ENCODE results near the gene IKZF3. TPM values are rescaled to one million over a fixed set of nuclear protein-coding genes. Genes with fewer than 3 reads are reported as not detected.
"Not testable (repeated sequence)": the region's sequence is repeated elsewhere in the genome, so short reads cannot be mapped to it uniquely, and the experiment has no call there.

Gene IKZF3
- 1 to 10 TPM in 1 of 12 donors, under 1 TPM in 9, not detected in 2; 0.06 to 1.5 (median 0.25) TPM for polyA plus RNA-seq (ENCODE audit: insufficient read length in 12 of 12)
- long read RNA-seq, donor 1, result 0 reads
- long read RNA-seq, donor 2, result 0 reads
- long read RNA-seq, donor 3, result 0 reads
- long read RNA-seq, donor 4, result 0 reads
- long read RNA-seq, donor 5, partial matches to known transcripts, result 5 of 5 reads
- long read RNA-seq, donor 5, other reads (novel, unspliced or antisense), result 0 of 5 reads
- long read RNA-seq, donor 6, result 0 reads
- long read RNA-seq, donor 7, result 0 reads
- long read RNA-seq, donor 8, result 0 reads
- long read RNA-seq, donor 9, result 0 reads
- long read RNA-seq, donor 10, result 0 reads
- long read RNA-seq, donor 11, result 0 reads

DNA sequence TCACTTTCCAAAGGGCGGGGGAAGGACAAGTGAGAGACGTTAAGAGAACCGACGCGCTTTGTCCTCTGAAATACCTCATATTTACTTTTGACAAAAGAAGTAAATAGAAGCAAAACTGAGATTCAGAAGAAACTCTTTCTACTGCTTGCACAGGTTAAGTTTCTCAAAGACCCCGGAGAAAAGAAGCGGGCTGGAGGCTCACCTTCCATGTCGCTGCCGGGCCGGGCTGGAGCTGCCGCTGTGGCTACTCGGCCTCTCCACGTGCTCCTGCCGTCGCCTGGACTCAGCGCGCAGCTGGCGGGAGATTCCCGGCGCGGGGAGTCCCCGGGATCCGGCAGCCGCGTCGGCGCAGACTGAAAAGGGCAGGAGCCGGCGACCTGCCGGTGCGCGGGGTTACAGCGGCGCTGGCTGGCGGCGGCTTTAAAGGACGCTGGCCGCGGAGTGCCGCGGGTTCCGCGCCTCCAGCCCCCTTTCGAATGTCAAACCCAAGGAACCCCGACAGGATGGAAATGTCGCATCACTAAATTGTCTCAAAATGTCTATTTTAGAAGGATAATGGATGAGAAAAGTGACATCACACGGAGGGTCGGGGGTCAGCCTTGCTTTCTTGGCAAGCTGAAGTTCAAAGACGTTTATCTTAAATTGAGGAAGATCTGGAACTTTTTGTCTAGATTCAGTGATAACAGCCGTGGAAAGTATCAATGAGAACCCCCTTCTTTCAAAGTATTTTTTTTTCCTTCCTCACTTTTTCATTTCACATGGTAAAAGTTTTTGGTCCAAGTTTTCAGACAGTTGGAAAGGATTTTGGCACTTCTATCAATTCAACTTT lies at the start of gene IKZF3:
Gene IKZF3, minus strand, starts transcription at position 395 of the 829 bp plus-strand sequence. Its CDS starts 186 bp downstream, at position 209.
- DNase-seq, result peak; percentile 35

DNA sequence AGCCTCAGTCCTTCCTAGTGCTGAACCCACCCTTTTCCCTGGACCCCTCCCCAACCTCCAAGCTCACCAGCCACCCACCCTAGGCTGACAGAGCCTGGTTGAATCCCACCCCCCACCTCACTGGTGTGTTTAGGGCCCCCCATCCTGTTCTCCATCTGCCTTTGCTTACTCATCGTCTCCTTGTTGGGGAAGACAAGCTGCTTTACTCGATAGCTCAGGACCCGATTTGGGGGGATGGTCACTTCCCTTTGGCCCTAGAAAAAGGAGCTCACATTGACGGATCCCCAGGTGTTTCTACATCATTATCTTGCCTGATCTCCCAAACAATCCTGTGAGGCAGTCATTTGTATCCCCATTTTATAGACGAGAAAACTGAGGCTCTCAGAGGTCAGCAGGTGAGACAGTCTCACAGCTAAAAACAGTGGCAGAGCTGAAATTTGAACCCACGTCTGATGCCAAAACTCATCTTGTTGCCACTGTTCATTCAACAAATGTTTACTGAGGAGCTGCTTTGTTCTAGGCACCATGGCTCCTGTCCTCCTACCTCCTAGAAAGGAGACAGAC lies 44.8 kb upstream of the IKZF3 start:
- no peak for DNase-seq

DNA sequence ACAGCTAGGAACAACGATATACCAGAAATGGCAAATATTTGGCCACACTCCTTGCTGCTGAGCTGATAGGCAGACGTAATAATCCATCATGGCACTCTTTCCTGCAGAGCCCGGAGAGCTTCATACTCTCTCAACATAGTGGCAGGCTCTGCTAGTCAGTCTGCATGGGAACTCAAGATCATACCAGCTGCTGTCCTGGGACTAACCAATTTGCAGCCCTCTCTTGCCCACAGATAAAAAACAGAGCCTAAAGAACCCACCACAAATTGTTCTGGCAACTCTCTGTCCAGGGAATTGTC lies 40.8 kb upstream of the IKZF3 start:
- DNase-seq, result no peak

DNA sequence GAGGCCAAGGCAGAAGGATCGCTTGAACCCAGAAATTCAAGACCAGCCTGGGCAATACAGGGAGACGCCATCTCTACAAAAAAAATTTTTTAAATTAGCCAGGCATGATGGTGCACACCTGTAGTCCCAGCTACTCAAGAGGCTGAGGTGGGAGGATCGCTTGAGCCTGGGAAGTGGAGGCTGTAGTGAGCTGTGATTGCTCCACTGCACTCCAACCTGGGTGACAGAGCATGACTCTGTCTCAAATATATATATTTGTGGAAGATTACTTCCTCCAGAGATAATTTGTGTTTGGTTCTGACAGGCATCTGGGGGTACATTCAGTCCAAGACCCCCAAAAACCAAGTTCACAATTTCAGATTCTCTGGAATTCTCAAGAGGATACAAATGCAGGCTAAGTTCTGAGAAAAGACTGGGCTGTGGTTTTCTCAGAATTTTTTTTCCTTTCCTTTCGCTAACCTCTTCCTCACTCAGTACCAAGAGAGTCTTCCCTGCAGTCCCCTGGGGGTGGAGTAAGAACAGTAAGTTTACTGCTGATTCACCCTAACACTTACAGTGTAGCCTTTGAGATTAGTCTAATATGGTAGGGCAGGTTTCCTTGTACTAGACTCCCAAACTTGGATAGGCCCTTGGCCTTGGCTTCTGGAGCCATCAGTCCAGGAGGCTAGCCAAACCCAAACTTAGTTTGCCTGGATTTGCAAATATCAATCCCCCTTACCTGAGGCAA lies 39.2 kb upstream of the IKZF3 start:
- no peak for DNase-seq

DNA sequence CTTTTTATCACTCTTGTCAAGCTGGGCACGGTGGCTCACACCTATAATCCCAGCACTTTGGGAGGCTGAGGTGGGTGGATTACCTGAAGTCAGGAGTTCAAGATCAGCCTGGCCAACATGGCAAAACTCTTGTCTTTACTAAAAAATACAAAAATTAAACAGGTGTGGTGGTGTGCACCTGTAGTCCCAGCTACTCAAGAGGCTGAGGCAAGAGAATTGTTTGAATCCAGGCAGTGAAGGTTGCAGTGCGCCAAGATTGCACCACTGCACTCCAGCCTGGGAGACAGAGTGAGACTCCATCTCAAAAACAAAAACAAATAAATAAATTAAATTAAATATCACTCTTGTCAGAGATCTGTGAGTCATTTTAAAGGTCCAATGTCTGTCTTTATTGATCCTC lies 37.9 kb upstream of the IKZF3 start:
- not testable (repeated sequence) for DNase-seq

DNA sequence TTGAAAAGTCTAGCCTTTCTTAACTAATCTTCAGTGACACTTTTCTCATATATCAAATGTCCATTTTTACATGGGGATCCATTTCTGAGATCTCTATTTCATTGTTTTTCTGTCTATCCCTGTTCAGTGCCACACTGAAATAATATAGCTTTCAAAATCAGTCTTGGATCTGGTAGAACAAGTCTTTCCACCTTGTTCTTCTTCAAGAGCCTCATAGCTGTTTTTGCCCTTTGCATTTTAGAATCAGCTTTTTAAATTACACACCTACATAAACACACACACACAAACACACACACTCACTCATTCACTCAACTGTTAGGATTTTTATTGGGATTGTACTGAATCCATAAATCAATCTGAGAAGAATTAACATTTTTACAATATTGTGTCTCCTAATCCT lies 35.1 kb upstream of the IKZF3 start:
- no peak for DNase-seq

DNA sequence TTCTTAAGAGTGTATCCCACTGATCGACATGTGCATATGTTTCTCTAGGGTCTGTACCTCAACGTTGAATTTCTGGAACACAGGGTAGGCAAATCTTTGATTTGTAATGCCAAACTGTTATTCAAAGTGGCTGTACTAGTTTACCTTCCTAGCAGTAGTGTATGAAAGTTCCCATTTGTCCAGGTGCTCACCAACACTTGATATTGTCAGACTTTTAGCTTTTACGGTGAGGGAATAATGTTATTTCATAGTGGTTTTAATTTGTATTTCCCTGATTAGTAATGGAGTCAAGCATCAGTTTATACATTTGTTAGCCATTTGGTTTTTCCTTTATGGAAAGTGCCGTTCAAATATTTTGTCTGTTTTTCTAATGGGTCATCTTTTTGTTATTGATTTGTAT lies 34.0 kb upstream of the IKZF3 start:
- no peak for DNase-seq

DNA sequence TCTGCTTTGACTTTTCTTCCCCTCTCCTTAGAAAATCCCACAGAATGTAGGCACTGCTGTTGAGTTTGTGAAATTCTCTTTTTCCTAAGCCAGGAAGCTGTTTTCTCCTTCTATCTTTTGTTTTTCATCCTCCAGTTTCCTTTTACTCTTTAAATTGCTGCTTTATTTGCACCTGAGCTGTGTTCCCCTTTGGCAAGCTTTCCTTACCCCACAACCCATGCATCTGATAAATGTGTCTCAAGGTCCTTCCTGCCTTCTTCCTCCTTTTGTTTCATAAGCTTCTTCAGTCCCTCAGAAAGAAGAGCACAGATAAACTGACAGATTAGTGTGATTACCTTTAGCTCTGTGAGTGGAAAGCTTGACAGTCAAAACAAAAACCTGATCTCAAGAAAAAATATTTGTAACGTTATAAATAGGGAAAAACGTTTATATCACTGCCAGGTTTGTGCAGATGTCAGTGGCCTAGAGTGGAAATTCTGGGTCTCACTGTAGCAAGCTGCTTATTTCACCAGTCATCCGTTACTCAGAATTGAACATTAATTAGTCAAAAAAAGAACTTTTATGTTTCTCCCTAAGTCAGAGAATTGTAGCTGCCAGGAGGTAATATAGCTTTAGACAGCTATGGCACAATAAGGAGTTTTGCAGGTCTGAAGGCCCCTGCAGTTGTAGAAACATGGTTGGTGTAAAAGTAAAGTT lies 30.7 kb upstream of the IKZF3 start:
- DNase-seq, result no peak

DNA sequence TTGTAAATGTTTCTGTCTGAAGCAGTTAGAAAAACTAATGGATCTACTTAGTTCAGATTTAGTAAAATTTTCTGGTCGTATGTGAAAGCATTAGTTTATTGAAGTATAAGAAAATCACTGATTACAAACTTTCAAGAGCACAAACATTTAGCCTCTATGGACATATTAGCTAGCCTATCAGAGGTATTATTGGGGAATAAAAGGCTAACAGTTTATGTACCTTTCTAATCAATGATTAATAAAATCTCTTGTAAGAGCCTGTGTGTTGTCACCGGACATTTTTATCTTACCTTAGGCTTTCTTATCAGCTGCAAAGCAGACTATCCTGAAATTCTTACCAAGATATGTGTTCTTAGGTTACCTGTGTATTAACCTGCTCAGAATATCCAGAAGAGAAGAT lies 25.1 kb upstream of the IKZF3 start:
- DNase-seq, result no peak

DNA sequence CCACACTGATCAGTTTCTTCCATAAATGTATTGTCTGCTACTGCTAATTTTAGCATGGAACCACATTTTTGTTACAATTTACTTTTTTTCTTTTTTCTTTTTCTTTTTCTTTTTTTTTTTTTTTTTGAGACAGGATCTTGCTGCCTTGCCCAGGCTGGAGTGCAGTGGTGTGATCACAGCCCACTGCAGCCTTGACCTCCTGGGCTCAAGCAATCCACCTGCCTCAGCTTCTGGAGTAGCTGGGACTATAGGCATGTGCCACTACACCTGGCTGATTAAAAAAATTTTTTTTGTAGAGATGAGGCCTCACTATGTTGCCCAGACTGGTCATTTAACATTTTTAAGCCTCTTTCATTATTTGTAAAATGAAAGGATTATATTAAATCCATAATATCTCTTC lies 23.0 kb upstream of the IKZF3 start:
- DNase-seq, result no peak

DNA sequence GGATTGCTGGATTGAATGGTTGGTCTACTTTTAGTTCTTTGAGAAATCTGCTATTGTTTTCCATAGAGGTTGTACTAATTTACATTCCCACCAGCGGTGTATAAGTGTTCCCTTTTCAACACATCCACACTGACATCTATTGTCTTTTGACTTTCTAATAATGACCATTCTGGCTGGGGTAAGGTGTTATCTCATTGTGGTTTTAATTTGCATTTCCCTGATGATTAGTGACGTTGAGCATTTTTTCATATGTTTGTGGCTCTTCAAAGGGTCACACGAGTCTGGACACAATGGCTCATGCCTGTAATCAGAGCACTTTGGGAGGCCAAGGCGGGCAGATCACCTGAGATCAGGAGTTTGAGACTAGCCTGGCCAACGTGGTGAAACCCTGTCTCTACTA lies 22.0 kb upstream of the IKZF3 start:
- DNase-seq, result not testable (repeated sequence)

DNA sequence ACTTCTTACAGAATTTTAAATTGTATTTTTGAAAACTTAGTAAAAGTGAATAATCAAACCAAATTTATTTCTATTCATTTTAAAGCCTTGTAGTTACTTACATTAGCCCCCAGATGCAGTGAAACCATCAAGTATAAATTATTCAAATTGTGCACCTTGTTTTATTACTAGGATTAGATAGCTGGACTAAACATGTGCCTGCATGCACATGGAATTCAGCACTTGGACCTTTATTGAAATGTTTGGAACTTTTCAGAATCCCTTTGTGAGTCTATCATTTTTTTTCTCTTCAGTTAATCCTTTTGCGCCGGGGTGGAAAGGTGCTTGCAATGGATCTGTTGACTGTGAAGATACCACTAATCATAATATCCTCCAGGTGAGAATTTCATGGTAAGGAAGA lies 8.6 kb upstream of the IKZF3 start:
- no peak for DNase-seq

DNA sequence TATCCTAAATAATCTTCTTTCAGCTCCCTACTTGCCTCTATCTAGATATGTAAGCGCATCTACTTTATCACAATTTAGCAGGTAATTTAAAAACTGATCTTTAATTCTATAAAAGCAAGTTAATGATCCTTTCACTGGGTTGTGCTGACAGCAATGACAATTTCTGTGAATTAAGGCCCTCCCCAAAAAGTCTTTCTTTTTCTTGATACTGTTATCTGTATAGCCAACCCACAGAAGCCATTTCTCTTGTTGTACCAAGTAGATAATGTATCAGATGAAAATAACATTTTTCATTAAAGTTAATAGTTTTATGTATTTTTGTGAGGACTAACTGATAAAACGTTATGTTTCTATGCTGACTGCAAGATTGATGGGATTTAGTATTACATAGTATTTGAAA lies 7.7 kb upstream of the IKZF3 start:
- no peak for DNase-seq

DNA sequence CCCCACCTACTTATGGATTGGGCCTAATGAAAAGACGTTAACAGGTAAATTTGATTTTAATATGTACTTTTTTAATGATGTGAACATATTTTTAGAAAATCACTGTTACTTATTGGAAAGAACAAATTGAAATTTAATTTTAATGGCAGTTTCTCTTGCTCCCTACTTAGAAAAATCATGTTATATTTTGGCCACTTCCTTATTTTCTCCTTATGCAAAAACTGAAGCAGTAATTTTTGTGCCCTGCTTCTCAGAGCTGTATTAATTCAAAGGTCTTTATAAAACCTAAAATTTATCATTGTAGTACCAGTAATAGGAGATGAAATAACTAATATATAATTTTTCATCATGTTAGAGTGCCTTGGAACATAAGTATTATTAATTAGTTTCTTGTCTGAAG lies 6.7 kb upstream of the IKZF3 start:
- DNase-seq, result no peak

DNA sequence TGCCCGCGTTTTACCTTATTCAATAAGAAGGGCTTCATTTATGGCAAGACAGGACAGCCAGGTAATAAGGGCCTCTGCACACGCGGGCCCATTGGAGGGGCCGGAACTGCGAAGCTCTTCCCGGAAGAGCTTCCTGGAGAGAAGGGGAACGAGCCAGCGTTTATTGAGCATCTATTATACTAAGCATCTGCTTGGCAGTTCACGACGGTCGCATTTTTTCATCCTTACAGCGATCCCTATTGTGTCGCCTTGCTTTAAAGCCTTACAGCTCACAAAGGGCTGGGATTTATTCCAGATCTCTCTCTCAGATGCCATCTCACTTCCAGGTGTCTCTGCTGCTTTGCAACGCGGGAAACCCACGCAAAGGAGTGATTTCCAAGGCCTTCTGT lies 4.4 kb upstream of the IKZF3 start:
- no peak for DNase-seq

DNA sequence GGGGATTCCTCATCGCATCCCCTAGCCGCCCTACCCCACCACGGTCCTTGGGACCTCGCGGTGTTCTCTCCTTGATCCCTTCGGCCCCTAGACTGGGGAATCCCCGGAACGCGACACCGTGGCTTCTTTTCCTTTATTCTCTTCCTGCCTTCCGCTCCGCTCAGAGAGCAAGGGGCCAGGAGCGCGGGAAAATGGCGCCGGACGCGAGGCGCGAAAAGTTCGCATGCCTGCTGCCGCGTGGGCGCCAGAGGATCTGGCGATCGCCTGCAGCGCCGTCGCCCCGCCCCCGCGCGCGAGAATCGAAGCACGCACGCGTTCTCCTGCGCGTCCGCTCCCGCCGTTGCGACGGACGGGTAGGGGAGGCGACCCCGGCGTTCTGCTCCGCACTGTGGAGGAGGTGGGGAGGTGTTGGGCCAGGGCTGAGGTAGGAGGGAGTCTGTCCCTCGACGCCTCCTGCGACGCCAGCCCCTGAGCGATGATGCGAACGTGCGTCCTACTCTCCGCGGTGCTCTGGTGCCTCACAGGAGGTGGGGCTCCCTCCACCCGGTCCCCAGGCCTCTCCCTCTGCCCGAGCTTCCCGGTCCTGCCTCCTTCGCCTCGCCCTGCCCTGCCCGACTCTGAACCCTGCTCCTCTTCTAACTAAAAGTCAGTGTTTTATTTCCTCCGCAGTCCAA lies 3.9 kb upstream of the IKZF3 start, which contains the start of gene ZPBP2:
Gene ZPBP2, plus strand, starts transcription at position 323 of the 674 bp plus-strand sequence. Its CDS starts 153 bp downstream, at position 476.
- DNase-seq, result no peak

DNA sequence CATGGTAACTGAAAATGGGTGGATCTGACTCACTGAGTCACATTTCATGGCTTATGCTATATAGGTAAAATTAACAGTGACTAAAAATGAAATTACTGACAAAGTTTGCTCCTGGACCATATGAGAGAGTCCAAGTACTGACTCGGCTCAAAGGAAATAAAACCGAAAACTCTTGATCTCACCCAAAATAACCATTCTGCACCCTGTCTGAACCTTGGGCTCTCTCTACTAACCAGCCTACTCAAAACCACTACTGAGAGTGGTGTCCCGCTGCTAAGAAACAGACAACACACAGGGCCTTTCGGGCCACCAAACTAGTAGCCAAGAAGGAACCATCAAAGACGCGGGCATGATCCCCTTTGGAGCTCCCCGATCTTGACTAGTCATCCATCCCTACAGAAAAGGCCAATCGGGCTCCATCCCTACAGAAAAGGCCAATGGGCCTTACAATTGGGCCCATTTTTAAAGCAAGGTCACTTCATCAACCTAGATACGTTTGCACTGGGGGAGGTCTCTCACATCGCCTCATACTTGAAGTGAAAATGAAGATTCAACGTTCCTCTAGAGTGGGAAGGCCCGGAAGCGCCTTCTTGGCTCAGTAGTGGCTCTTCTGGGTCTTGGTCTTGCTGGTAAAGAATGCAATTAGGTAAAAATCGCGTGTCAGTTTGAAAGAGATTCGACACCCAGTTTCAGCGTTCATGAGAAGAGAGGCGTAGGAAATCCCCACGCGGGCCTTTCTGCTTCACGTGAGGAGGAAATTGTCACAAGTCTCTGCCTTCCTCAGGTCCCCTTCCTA lies 3.2 kb upstream of the IKZF3 start:
- no peak for DNase-seq

DNA sequence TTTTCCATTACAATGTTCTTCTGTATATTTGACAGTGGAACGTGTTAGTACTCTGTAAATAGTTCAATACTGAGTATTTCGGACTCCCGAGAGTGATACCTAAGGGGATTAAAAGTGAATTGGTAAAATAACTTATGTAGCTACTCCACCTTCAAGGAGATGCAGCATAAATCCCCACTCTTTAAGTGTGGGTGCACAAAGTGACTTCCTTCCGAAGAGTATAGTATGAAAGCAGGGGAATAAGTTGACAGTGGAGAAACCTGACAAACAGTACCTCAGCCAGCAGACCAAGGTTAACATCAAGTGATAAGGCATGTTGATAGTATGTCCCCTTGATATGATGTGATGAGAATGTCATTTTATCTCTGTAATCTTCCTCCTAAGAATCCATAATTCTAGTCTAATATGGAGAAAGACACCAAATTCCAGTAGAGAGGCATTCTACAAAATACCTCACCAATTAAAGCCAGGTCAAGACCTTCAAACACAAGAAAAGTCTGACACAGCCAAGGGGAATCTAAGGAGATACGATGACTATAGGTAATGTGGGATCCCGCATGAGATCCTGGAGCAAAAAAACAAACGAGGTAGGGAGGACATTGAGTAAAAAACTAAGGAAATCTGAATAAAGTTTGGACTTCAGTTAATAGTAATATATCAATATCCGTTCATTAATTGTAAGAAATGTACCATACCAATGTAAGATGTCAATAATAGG lies 2.1 kb upstream of the IKZF3 start:
- DNase-seq, result no peak

DNA sequence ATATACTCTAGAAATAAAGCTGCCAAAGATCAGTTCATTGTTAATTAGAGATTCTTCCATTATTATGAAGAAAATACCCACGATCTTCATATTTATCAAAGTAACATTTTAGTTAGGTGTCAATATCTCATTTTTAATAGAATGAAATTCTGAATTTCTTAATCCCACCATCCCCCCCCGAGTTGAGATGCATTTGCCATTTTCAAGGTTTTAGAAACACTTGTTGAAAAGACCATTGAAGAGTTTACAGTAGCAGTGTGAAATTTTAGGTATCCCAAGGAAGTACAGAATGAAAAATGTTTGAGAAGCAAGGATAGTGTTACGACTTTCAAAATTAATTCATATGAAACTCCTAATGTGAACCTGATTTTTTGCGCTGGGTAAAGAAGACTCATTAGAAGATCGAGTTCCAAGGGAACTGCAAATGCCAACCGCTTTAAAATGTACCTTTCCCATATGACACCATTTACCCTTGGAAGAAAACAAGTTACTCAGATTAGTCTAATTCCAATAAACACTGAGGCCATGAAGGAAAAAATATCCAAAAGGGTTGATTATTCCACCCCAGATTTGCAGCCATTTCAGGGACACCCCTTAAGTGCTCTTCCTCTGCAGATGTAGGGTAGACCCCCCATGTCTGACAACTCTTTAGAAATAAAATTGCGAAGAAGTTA lies 731 bp downstream of the IKZF3 start:
- no peak for DNase-seq
